ENCODE data around the gene C19orf12.

C19orf12 gene

GRCh38 chr19:29699861-29700260, 15.2 kb downstream of the C19orf12 start:
- TF ChIP-seq CTCF (IDR thresholded peaks at IDR 0.05; ENCODE audit: low read depth, low read length, missing control alignments), result no peak
- peaks cover 15% of the 10 kb centered on the region for H3K36me3 ChIP-seq (replicated peaks)
- in situ Hi-C loops (cut with HindIII; ENCODE audit: low pct_ligation_motif_present, low sequenced_read_pairs), result no loop called here

DNA sequence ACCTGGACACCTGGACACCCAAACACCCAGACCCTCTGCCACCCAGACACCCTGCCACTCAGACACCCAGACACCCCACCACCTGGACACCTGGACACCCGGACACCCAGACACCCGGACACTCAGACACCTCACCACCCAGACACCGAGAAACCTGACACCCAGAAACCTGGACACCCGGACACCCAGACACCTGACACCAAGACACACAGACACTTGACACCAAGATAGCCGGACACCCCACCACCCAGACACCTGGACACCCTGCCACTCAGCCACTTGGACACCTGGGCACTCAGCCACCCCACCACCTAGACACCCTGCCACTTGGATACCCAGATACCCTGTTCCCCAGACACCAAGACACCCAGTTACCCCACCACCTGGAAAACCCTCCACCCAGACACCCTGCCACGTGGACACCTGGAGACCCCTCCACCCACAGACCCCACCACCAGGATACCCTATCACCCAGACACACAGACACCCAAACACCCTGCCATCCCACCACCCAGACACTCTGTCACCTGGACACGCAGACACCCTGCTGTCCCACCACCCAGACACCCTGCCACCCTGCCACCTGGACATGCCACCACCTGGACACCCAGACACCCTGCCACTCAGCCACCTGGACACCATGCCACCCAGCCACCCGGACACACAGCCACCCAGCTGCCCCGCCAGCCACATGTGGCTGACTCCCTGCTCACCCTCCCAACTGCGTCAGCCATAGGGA, 17.4 kb downstream of the C19orf12 start:
- Histone ChIP-seq H3K27me3 (replicated peaks) (no peaks in the 10 kb centered on the region), H3K4me3 (ENCODE audit: low read depth, low read length) (no peak overlapping the region), H3K36me3 (replicated peaks) (peaks cover 11% of the 10 kb centered on the region), H3K27ac (no peak overlapping the region)
- TF ChIP-seq CTCF (IDR thresholded peaks at IDR 0.05; ENCODE audit: low read depth, low read length, missing control alignments), result no peak
- DNase-seq, result no peak
- in situ Hi-C loops (cut with HindIII; ENCODE audit: low pct_ligation_motif_present, low sequenced_read_pairs), result no loop called here

More at GRCh38 chr19:29699861-29700260, 15.2 kb downstream of the C19orf12 start:
- Histone ChIP-seq H3K27ac (no peak overlapping the region), H3K27me3 (replicated peaks) (no peaks in the 10 kb centered on the region), H3K4me3 (ENCODE audit: low read depth, low read length) (no peak overlapping the region)
- DNase-seq, result no peak

GRCh38 chr19:29696565-29696846, 18.6 kb downstream of the C19orf12 start:
- DNase-seq, result no peak
- Histone ChIP-seq H3K27me3 (replicated peaks) (no peaks in the 10 kb centered on the region), H3K36me3 (replicated peaks) (no peaks in the 10 kb centered on the region), H3K4me3 (ENCODE audit: low read depth, low read length) (no peak overlapping the region), H3K27ac (no peak overlapping the region)
- in situ Hi-C loops (cut with HindIII; ENCODE audit: low pct_ligation_motif_present, low sequenced_read_pairs), result no loop called here
- no peak for TF ChIP-seq CTCF (IDR thresholded peaks at IDR 0.05; ENCODE audit: low read depth, low read length, missing control alignments)

- Histone ChIP-seq H3K27ac (no peak overlapping the region), H3K36me3 (replicated peaks) (no peaks in the 10 kb centered on the region), H3K27me3 (replicated peaks) (no peaks in the 10 kb centered on the region), H3K4me3 (ENCODE audit: low read depth, low read length) (no peak overlapping the region)
- no peak for TF ChIP-seq CTCF (IDR thresholded peaks at IDR 0.05; ENCODE audit: low read depth, low read length, missing control alignments)
- no peak for DNase-seq
- in situ Hi-C loops (cut with HindIII; ENCODE audit: low pct_ligation_motif_present, low sequenced_read_pairs), result no loop called here
Measured at GRCh38 chr19:29695765-29696564, 19.1 kb downstream of the C19orf12 start.

GRCh38 chr19:29694669-29695627, 20.1 kb downstream of the C19orf12 start:
- Histone ChIP-seq H3K4me3 (ENCODE audit: low read depth, low read length) (no peak overlapping the region), H3K27me3 (replicated peaks) (no peaks in the 10 kb centered on the region), H3K27ac (no peak overlapping the region), H3K36me3 (replicated peaks) (no peaks in the 10 kb centered on the region)
- in situ Hi-C loops (cut with HindIII; ENCODE audit: low pct_ligation_motif_present, low sequenced_read_pairs), result no loop called here
- peak; percentile 95 for TF ChIP-seq CTCF (IDR thresholded peaks at IDR 0.05; ENCODE audit: low read depth, low read length, missing control alignments)
- DNase-seq, result peak; percentile 53
